ENCODE results near the gene RBPJL. TPM values are rescaled to one million over a fixed set of nuclear protein-coding genes. Genes with fewer than 3 reads are reported as not detected.

The RBPJL gene
- total and polyA plus RNA-seq, 4 donors: not detected

- no peak overlapping the region for H3K27ac ChIP-seq (ENCODE audit: low read depth in 1 of 2, low read length in 2 of 2)
- H3K9ac ChIP-seq (ENCODE audit: low read depth in 1 of 2, low read length in 2 of 2): no peak overlapping the region
- TF ChIP-seq YY1 (IDR thresholded peaks at IDR 0.05): no peak
- no peak for TF ChIP-seq HNF4G (IDR thresholded peaks at IDR 0.05)
- TF ChIP-seq, protein P1, sequence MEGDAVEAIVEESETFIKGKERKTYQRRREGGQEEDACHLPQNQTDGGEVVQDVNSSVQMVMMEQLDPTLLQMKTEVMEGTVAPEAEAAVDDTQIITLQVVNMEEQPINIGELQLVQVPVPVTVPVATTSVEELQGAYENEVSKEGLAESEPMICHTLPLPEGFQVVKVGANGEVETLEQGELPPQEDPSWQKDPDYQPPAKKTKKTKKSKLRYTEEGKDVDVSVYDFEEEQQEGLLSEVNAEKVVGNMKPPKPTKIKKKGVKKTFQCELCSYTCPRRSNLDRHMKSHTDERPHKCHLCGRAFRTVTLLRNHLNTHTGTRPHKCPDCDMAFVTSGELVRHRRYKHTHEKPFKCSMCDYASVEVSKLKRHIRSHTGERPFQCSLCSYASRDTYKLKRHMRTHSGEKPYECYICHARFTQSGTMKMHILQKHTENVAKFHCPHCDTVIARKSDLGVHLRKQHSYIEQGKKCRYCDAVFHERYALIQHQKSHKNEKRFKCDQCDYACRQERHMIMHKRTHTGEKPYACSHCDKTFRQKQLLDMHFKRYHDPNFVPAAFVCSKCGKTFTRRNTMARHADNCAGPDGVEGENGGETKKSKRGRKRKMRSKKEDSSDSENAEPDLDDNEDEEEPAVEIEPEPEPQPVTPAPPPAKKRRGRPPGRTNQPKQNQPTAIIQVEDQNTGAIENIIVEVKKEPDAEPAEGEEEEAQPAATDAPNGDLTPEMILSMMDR (IDR thresholded peaks at IDR 0.05; ENCODE audit: low read depth, low read length, missing input control): no peak
- TF ChIP-seq HNF4A (conservative IDR thresholded peaks at IDR 0.05): no peak
- no peak for TF ChIP-seq SP1 (IDR thresholded peaks at IDR 0.05)
- TF ChIP-seq, protein P2, sequence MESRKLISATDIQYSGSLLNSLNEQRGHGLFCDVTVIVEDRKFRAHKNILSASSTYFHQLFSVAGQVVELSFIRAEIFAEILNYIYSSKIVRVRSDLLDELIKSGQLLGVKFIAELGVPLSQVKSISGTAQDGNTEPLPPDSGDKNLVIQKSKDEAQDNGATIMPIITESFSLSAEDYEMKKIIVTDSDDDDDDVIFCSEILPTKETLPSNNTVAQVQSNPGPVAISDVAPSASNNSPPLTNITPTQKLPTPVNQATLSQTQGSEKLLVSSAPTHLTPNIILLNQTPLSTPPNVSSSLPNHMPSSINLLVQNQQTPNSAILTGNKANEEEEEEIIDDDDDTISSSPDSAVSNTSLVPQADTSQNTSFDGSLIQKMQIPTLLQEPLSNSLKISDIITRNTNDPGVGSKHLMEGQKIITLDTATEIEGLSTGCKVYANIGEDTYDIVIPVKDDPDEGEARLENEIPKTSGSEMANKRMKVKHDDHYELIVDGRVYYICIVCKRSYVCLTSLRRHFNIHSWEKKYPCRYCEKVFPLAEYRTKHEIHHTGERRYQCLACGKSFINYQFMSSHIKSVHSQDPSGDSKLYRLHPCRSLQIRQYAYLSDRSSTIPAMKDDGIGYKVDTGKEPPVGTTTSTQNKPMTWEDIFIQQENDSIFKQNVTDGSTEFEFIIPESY (IDR thresholded peaks at IDR 0.05): no peak
- no peak for TF ChIP-seq ATF3 (IDR thresholded peaks at IDR 0.05)
- TF ChIP-seq, protein P3, sequence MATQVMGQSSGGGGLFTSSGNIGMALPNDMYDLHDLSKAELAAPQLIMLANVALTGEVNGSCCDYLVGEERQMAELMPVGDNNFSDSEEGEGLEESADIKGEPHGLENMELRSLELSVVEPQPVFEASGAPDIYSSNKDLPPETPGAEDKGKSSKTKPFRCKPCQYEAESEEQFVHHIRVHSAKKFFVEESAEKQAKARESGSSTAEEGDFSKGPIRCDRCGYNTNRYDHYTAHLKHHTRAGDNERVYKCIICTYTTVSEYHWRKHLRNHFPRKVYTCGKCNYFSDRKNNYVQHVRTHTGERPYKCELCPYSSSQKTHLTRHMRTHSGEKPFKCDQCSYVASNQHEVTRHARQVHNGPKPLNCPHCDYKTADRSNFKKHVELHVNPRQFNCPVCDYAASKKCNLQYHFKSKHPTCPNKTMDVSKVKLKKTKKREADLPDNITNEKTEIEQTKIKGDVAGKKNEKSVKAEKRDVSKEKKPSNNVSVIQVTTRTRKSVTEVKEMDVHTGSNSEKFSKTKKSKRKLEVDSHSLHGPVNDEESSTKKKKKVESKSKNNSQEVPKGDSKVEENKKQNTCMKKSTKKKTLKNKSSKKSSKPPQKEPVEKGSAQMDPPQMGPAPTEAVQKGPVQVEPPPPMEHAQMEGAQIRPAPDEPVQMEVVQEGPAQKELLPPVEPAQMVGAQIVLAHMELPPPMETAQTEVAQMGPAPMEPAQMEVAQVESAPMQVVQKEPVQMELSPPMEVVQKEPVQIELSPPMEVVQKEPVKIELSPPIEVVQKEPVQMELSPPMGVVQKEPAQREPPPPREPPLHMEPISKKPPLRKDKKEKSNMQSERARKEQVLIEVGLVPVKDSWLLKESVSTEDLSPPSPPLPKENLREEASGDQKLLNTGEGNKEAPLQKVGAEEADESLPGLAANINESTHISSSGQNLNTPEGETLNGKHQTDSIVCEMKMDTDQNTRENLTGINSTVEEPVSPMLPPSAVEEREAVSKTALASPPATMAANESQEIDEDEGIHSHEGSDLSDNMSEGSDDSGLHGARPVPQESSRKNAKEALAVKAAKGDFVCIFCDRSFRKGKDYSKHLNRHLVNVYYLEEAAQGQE (IDR thresholded peaks at IDR 0.05): no peak
- no peak for TF ChIP-seq EGR1 (IDR thresholded peaks at IDR 0.05; ENCODE audit: low read depth in 2 of 2)
- no peak for TF ChIP-seq GABPA (IDR thresholded peaks at IDR 0.05 in 1 of 2, conservative IDR thresholded peaks at IDR 0.05 in 1 of 2)
- no peak for TF ChIP-seq TAF1 (conservative IDR thresholded peaks at IDR 0.05)
- no peak for TF ChIP-seq JUND (IDR thresholded peaks at IDR 0.05)
- TF ChIP-seq FOXA2 (IDR thresholded peaks at IDR 0.05): no peak
- no peaks in the 10 kb centered on the region for H3K27me3 ChIP-seq (ENCODE audit: control insufficient read depth in 4 of 4, insufficient read depth in 4 of 4, low read length in 3 of 4)
- DNase-seq (ENCODE audit: low spot score): no peak
- 92% methylated on average over 1 of the region's 1 CpG for WGBS
- peaks cover 0 to 24% (median 22%) of the 10 kb centered on the region in 4 donors for H3K36me3 ChIP-seq (ENCODE audit: control insufficient read depth in 4 of 4, insufficient read depth in 3 of 4, low read depth in 1 of 4, low read length in 3 of 4)
- H3K4me1 ChIP-seq (ENCODE audit: control insufficient read depth in 4 of 4, insufficient read depth in 4 of 4, low read length in 3 of 4): peaks cover 0 to 28% (median 17%) of the 10 kb centered on the region in 4 donors
- H3K4me3 ChIP-seq (ENCODE audit: low read depth in 1 of 3, low read length in 3 of 3): no peak overlapping the region
- H3K9me3 ChIP-seq (ENCODE audit: control insufficient read depth in 4 of 4, low read length in 3 of 4): no peaks in the 10 kb centered on the region
Measured at GRCh38 chr20:45366192-45366591, 59.6 kb downstream of the RBPJL start.

GRCh38 chr20:45366631-45367030 is 60.0 kb downstream of the RBPJL start:
- peaks cover 0 to 24% (median 22%) of the 10 kb centered on the region in 4 donors for H3K36me3 ChIP-seq (ENCODE audit: control insufficient read depth in 4 of 4, insufficient read depth in 3 of 4, low read depth in 1 of 4, low read length in 3 of 4)
- DNase-seq (ENCODE audit: low spot score): no peak
- H3K27ac ChIP-seq (ENCODE audit: low read depth in 1 of 2, low read length in 2 of 2): no peak overlapping the region
- TF ChIP-seq, protein P4, sequence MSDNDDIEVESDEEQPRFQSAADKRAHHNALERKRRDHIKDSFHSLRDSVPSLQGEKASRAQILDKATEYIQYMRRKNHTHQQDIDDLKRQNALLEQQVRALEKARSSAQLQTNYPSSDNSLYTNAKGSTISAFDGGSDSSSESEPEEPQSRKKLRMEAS (IDR thresholded peaks at IDR 0.05): no peak
- TF ChIP-seq RXRA (IDR thresholded peaks at IDR 0.05) (no peak), HNF4G (IDR thresholded peaks at IDR 0.05) (no peak), NR2F2 (IDR thresholded peaks at IDR 0.05) (no peak), JUND (IDR thresholded peaks at IDR 0.05) (no peak), HNF4A (conservative IDR thresholded peaks at IDR 0.05) (no peak), GABPA (IDR thresholded peaks at IDR 0.05 in 1 of 2, conservative IDR thresholded peaks at IDR 0.05 in 1 of 2) (no peak), FOXA1 (IDR thresholded peaks at IDR 0.05) (no peak), SP1 (IDR thresholded peaks at IDR 0.05) (no peak), YY1 (IDR thresholded peaks at IDR 0.05) (no peak), TAF1 (conservative IDR thresholded peaks at IDR 0.05) (no peak)
- H3K27me3 ChIP-seq (ENCODE audit: control insufficient read depth in 4 of 4, insufficient read depth in 4 of 4, low read length in 3 of 4): no peaks in the 10 kb centered on the region
- H3K4me1 ChIP-seq (ENCODE audit: control insufficient read depth in 4 of 4, insufficient read depth in 4 of 4, low read length in 3 of 4): peaks cover 0 to 27% (median 17%) of the 10 kb centered on the region in 4 donors
- H3K9ac ChIP-seq (ENCODE audit: low read depth in 1 of 2, low read length in 2 of 2): no peak overlapping the region
- no peaks in the 10 kb centered on the region for H3K9me3 ChIP-seq (ENCODE audit: control insufficient read depth in 4 of 4, low read length in 3 of 4)
- H3K4me3 ChIP-seq (ENCODE audit: low read depth in 1 of 3, low read length in 3 of 3): no peak overlapping the region
- 90% methylated on average over 11 of the region's 11 CpGs for WGBS
